D721Med (cell line): ENCODE results near the gene IGSF9.

Source experiments
- DNase-seq: peaks from one replicate; pipeline ENCODE4 v3.0.0; 2011; ENCODE audit warnings: low spot score; ENCODE audit not compliant: insufficient read length
- FAIRE-seq: peaks from 2 replicates; lab custom pipeline; 2011; peaks lifted over from hg19 to GRCh38; lab: Jason Lieb, UNC
- CTCF ChIP-seq: IDR thresholded peaks from 2 replicates; pipeline ENCODE4 v1.5.1; 2012; ENCODE audit warnings: mild to moderate bottlenecking, control low read depth; ENCODE audit not compliant: insufficient read depth; ENCODE audit errors: missing control alignments

IGSF9 gene

GRCh38 chr1:159955456-159955855 is 10.0 kb upstream of the IGSF9 start:
- DNase-seq, result no peak
- FAIRE-seq, result peak; percentile 29
- TF ChIP-seq CTCF, result no peak

DNA sequence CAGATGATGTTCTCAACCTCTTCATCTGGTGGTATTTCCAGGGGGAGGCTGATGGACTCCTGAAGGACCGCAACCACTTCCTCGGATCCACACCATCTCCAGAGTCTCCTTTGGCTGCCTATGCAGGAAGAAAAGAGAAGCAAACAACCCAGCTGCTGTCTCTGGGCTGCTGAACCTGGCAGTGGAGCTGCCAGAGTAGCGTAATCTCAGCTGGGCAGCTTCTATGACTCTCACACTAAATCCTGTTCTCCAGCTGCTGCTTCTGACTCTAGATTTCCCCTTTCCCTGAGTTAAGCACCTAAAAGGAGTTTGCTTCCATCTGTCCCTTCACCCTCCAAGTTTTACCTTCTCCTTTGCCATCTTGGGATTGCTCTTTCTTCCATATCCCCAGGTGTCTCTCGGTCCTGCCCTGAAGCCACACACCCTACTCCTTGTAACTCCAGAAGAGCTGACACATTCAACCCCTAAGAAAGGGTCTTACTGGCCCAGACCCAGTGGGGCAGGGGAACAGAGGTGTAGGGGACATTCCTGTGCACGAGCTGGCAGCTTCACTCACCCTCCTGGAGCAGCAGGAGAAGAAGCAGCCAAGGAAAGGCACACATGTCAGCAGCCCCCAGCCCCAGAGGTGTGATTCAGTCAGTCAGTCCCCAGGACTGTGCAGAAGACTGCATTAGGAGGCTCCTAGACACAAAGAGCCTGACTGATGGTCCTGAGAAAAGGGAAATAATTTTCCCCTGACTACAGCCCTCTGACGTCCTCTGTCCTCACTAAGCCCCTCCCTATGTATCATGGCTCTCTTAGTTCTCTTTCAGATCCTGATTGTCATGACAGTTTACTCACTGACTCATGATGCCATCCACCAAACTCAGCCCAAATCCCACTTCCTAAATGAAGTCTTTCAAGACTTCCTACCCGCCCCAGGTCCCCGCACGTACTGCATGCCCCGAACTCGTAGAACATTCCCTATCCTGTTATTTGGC is 8.4 kb upstream of the IGSF9 start, which contains the start of gene SLAMF9:
Gene SLAMF9 (minus strand): TSS at position 702 of the 980 bp plus-strand sequence. CDS start 100 bp downstream, at position 602.
- FAIRE-seq (no peak), DNase-seq (no peak)
- no peak for TF ChIP-seq CTCF

DNA sequence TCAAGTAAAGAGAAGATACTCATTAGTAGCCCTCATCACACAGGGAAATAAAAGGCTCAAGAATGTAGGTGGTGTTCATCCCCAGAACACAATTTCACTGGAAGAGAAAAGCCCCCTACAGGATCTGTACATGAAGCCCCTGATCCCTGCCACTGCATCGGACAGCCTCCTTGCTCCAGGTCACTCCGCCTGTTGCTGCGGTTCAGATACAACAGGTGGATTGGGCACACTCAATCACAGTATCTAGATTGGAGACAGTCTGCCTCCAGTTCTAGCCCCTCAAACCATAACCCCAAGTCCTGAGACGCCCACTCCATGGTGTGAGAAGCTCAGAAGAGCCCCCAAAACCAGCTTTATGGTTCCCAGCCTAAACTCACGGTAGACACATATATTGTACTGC is 7.5 kb upstream of the IGSF9 start:
- no peak for DNase-seq
- no peak for TF ChIP-seq CTCF
- no peak for FAIRE-seq

GRCh38 chr1:159951551-159951950 is 6.1 kb upstream of the IGSF9 start:
- DNase-seq (no peak), FAIRE-seq (no peak)
- TF ChIP-seq CTCF, result no peak

DNA sequence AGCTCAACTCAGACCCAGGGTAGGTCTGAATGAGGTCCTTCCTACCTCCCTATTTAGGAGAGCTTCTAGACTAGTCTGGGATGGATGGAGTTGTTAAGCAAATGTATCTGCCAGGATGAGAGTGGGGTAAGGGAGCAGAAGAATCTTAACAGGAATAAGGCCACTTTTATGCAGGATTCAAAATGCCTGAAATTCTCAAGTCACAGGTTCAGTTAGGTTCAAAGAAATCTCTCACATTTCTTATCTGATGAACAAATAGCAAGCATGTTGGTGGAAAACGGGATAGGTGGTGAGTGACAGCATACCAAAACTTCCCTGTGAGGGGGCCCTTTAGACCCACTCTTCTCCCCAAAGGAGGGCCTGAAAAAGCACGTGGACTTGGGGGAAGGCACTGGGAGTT is 5.6 kb upstream of the IGSF9 start:
- FAIRE-seq, result no peak
- no peak for DNase-seq
- no peak for TF ChIP-seq CTCF

- FAIRE-seq (no peak), DNase-seq (no peak)
- TF ChIP-seq CTCF, result no peak
These were observed 4.6 kb upstream of the IGSF9 start for GRCh38 chr1:159949981-159950381.

DNA sequence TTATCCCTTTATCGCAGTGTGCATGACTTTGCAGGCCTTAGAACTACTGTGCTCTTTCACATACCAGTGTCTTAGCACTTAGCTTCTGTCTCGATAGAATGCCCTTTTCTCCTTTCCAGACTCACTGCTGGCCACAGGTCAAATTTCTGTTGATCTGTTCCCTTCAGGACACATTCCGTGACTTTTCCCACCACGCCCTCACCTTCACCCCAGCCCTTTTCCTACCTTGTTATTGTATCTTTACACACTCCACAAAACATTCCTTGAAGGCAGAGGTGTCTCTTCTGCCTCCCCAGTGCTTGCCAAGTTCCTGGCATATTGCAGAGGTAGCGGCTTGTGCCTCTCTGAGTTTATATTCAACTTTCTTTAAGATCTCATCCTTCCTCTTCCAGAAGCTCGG is 3.7 kb upstream of the IGSF9 start:
- DNase-seq (no peak), FAIRE-seq (no peak)
- TF ChIP-seq CTCF, result no peak
